ENCODE data around the gene BICDL2.

The BICDL2 gene

DNA sequence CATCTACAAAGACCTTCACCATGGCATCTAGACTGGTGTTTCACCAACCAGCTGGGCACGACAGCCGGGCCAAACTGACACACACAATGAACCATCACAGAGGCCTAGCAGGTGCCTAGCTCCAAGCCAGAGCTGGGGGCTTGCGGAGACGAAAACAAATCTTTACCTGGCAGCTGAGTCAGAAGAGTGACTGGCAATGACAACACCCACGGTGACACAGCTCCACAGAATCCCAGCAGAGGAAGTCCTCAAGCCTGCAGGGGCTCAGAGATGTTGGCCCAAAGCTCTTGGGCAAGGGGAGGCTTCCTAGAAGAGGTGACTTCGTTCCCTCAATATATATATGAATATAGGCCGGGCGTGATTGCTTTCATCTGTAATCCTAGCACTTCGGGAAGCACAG, 14.8 kb upstream of the BICDL2 start:
- in situ Hi-C loops (cut with MboI; ENCODE audit: low pct_unique_long_range_greater_than_20kb, low sequenced_read_pairs): no loop called here
- DNase-seq: no peak

DNA sequence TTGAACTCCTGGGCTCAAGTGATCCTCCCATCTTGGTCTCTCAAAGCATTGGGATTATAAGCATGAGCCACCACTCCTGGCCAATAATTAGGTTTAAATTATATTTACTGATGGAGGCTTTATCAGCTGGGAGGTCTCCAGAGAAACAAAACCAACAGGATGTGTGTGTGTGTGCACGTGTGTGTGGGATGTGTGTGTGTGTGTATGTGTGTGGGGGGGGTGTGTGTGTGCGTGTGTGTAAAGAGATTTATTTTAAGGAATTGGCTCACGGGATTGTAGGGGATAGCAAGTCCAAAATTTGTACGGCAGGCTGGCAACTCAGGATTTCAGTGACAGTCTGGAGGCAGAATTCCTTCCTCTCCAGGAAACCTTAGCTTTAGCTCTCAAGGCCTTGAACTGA, 14.3 kb upstream of the BICDL2 start:
- DNase-seq: no peak
- in situ Hi-C loops (cut with MboI; ENCODE audit: low pct_unique_long_range_greater_than_20kb, low sequenced_read_pairs): no loop called here

DNA sequence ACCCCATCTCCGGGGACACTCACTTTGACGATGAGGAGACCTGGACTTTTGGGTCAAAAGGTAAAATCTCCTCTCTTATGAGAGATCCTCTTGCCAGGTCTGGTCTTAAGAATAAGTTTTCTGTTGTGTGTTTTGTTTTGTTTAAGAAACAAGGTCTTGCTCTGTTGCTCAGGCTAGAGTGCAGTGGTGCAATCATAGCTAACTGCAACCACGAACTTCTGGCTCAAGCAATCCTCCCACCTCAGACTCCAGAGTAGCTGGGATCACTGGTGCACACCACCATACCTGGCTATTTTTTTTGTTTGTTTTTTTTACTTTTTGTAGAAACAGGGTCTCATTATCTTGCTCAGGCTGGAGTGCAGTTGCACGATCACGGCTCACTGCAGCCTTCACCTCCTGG, 13.7 kb upstream of the BICDL2 start:
- DNase-seq: peak; percentile 42
- in situ Hi-C loops (cut with MboI; ENCODE audit: low pct_unique_long_range_greater_than_20kb, low sequenced_read_pairs): no loop called here

DNA sequence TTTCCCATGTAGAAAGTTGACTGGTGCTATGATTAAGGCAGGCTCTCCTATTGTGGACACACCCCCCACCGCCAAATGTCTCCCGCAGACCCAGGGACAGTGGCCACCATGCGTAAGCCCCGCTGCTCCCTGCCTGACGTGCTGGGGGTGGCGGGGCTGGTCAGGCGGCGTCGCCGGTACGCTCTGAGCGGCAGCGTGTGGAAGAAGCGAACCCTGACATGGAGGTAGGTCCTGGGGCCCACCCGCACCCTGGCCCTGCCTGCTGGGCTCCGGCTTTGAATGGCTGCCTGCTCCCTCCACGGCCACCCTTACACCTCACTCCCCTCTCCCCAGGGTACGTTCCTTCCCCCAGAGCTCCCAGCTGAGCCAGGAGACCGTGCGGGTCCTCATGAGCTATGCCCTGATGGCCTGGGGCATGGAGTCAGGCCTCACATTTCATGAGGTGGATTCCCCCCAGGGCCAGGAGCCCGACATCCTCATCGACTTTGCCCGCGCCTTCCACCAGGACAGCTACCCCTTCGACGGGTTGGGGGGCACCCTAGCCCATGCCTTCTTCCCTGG, 13.3 kb upstream of the BICDL2 start:
- DNase-seq: peak; percentile 19
- in situ Hi-C loops (cut with MboI; ENCODE audit: low pct_unique_long_range_greater_than_20kb, low sequenced_read_pairs): no loop called here

DNA sequence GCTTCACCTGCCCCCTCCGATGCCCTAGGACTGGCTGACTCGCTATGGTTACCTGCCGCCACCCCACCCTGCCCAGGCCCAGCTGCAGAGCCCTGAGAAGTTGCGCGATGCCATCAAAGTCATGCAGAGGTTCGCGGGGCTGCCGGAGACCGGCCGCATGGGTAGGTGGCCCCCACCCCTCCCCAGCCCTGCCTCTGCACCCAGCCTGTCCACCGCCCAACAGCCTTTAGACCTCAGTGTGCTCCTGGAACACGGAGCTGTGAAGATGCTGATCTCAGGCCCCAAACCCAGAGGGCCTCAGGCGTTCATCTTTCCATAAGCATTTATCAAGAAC, 10.6 kb upstream of the BICDL2 start:
- DNase-seq: no peak
- in situ Hi-C loops (cut with MboI; ENCODE audit: low pct_unique_long_range_greater_than_20kb, low sequenced_read_pairs): no loop called here

DNA sequence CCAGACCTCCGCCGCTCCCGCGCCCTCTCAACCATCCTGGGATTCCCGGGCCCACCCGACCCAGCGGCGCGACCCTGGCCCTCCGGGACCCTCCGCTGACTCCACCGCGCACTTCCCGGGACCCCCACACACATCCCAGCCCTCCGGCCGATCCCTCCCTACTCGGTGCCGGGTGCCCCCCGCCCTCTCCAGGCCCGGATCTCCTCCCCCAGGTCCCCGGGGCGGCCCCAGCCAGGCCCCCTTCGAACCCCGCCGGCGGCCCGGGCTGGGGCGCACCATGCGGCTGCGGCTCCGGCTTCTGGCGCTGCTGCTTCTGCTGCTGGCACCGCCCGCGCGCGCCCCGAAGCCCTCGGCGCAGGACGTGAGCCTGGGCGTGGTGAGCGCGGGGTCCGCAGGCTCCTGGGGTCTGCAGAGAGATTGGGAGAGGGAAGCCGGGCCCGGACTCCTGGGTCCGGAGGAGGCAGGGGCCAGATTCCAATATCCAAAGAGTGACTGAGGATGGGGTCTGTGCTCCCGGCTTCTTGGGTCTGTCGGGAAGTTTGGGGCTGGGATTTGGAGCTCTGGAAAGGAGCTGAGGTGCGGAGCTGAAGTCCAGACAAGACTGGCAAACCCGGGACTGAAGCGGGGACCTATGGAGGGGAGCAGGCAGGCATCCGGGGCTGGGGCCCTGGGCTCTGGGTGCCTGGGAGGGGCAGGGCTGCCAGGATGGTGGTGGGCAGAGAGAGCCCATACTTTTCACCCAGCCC, 10.1 kb upstream of the BICDL2 start:
- in situ Hi-C loops (cut with MboI; ENCODE audit: low pct_unique_long_range_greater_than_20kb, low sequenced_read_pairs): no loop called here
- DNase-seq: no peak

DNA sequence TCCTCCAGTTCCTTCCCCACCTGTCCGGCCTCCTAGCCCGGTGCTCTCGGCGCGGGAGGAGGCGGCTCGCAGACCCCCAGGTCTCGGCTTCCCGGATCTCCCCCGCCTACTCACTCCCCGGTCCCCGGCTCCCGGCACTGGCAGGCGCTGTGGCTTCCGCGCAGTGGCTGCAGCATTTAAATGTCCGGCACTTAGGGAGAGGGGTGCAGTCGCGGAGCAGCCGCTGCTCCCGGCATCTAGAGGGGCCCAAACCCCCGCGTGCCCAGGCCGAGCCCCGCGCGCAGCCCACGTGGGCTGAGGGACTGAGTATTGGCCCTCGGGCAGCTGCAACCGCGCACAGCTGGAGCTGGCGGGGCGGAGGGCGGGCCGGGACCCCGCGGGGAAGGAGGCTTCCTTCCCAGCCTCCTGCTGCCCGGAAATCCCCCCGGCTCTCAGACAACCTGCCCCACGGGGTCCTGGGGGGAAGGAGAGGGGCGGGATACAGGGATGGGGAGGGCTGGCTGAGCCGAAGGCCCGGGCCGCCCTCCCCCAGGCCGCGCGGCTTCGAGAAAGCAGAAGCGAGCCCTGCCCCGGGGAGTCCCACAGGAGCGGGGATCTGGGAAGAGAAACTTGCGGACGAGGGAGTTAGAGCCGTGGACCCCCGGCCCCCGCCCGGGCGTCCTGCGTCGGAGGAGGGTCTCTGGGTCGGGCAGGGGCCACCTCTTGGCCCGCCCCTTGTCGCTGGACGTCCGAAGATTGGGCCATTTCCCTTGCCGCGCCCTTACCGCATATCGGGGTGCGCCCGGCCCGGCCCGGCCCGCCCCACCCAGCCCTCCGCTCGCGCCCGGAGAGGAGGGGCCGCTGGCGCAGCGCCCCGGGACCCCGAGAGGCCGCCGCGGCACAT, 9.3 kb upstream of the BICDL2 start, which contains the start of gene MMP25:
MMP25 (plus strand) TSS at position 804 of the 883 bp plus-strand sequence. CDS start 357 bp downstream, outside the sequence.
- in situ Hi-C loops (cut with MboI; ENCODE audit: low pct_unique_long_range_greater_than_20kb, low sequenced_read_pairs): no loop called here
- DNase-seq: peak; percentile 59

DNA sequence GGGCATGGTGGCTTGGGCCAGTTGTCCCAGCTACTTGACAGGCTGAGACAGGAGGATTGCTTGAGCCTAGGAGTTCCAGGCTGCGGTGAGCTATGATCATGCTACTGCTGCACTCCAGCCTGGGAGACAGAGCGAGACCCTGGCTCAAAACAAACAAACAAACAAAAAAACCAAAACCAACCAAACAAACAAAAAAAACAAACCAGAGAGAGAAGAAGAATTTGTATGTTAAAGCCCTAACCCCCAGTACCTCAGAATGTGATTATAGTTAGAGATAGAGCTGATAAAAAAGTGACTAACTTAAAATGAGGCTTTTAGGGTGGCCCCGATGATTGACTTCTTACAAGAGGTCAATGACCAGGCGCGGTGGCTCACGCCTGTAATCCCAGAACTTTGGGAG, 8.0 kb upstream of the BICDL2 start:
- DNase-seq: no peak
- in situ Hi-C loops (cut with MboI; ENCODE audit: low pct_unique_long_range_greater_than_20kb, low sequenced_read_pairs): no loop called here

DNA sequence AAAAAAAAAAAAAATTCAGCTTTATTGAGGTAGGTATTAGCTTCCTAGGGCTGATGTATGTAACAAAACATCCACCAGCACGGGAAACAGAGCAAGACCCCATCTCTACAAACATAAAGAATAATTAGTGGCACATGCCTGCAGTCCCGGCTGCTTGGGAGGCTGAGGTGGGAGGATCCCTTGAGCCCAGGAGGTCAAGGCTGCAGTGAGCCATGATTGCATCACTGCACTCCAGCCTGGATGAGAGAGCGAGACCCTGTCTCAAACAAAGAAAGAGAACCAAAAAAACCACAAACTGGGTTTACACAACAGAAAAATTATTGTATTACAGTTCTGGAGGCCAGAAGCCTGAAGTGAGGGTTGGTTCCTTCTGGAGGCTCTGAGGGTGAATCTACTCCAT, 5.6 kb upstream of the BICDL2 start:
- in situ Hi-C loops (cut with MboI; ENCODE audit: low pct_unique_long_range_greater_than_20kb, low sequenced_read_pairs): no loop called here
- DNase-seq: no peak

DNA sequence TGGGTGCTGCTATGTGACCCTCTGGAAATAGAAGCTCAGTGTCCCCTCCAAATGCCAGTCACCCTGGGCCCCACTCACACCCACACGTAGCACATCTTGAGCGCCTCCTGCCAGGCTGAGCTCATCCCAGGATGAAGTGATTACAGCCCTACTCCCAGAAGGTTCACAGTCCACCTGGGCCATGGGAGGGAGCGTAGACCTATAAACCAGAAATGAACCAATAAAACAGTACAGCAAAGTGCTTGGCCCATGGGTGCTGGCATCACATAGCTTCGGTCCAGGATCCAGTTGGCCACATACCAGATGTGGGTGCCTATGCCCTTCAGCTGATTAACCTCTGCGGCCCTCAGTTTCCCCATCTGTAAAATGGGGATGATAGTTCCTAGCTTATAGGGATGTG, 2.2 kb upstream of the BICDL2 start:
- in situ Hi-C loops (cut with MboI; ENCODE audit: low pct_unique_long_range_greater_than_20kb, low sequenced_read_pairs): no loop called here
- no peak for DNase-seq

DNA sequence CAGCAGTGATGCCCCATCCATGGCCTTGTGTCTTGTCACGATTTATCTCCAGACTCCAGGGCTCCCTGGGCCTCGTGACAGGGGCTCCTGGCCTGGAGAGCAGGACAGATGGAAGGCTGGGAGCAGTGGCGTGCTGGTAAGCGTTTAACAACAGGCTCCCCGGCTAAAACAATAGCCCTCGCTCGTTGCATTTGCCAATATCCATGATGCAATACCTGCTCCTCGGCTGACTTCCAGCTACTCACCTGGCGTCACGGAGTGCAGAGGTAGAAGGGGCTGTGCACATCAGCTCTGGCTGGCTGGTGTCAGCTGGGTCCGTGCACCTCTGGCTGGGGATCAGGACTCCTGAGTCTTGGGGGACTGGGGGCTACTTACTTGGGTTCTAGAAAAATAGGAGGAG, 1.5 kb upstream of the BICDL2 start:
- DNase-seq: no peak
- in situ Hi-C loops (cut with MboI; ENCODE audit: low pct_unique_long_range_greater_than_20kb, low sequenced_read_pairs): no loop called here

DNA sequence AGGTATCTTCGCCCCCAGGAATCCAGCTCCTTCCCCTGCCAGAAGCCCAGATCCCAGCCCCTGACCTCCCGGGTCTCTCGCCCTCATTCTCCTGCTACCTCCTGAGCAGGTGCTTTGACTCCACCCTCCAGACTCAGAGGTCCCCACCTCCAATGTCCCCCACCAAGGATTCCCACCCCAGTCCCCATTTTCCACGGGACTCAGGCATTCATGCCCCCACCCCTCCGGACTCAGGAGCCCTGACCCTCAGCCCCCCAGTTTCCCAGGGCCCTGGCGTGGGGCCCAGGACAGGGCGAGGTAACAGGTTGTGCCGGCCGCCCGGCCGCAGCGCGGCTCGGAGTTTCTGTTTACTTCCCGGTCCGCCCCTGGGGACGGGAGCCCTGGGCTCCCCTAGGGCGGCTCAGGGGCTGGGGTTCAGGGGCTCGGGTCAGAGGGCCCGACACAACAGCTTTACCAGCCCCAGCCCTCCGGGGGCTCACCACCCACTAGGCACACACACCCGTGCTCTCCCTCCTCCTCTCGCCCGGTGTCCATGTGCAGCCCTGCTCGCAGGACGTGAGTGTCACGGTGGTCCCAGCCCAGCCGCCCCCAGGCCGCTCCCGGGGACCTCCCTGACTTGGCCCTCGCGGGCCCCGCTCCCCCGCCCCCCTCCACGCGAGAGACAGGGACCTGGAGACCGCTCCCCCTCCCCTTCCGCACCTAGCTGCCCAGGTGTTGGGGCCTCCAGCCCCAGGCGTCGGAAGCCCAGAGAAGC, 595 bp downstream of the BICDL2 start:
- no peak for DNase-seq
- in situ Hi-C loops (cut with MboI; ENCODE audit: low pct_unique_long_range_greater_than_20kb, low sequenced_read_pairs): no loop called here

DNA sequence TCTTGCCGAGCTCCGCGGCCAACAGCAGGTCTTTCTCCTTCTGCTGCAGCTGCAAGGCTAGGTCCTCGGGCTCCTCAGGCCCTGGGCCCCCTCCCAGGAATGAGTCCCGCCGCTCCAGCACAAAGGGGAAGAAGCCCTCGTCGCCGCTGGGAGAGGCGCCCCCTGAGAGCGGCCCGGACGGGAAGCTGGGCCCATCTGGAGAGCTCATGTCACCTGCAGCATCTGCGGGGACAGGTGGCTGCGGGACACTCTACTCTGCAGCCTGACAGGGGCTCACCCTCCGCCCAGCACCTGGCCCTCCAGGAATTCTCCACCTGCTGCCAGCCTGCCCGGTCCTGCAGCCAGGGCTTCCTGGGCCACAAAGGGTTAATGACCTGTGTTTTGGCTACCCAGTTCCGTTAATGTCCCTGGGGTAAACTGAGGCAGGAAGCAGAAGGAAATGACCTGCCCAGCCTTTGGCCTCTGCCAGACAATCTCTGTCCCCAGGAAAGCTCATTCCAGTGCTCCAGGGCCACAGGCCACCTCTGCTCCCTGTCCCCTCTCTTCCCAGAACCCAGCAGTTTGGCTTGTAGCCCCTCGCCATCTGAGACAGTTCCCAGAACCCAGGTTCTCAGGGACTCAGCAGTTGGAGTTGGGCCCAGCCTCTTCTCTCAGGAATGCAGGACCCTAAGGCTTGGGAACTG, 1.3 kb downstream of the BICDL2 start:
- DNase-seq: no peak
- in situ Hi-C loops (cut with MboI; ENCODE audit: low pct_unique_long_range_greater_than_20kb, low sequenced_read_pairs): no loop called here

DNA sequence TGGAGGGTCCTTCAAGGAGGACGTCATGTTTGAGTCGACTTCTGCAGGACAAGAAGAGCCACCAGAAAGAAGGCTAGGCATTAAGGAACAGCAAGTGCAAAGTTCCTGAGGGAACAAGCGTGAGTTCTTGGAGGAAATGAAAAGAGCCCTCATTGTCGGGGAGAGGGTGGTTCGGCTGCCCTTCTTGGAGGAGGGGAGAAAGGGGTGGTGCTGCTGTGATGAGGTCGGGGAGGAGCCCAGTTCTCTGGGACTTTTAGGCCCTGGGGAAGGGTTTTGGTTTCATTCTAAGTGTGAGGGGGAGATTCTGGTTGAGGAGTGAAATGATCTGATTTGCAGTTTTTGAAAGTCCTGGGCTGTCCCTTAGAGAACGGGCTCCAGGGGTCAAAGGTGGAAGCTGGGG, 4.1 kb downstream of the BICDL2 start:
- in situ Hi-C loops (cut with MboI; ENCODE audit: low pct_unique_long_range_greater_than_20kb, low sequenced_read_pairs): no loop called here
- DNase-seq: no peak

DNA sequence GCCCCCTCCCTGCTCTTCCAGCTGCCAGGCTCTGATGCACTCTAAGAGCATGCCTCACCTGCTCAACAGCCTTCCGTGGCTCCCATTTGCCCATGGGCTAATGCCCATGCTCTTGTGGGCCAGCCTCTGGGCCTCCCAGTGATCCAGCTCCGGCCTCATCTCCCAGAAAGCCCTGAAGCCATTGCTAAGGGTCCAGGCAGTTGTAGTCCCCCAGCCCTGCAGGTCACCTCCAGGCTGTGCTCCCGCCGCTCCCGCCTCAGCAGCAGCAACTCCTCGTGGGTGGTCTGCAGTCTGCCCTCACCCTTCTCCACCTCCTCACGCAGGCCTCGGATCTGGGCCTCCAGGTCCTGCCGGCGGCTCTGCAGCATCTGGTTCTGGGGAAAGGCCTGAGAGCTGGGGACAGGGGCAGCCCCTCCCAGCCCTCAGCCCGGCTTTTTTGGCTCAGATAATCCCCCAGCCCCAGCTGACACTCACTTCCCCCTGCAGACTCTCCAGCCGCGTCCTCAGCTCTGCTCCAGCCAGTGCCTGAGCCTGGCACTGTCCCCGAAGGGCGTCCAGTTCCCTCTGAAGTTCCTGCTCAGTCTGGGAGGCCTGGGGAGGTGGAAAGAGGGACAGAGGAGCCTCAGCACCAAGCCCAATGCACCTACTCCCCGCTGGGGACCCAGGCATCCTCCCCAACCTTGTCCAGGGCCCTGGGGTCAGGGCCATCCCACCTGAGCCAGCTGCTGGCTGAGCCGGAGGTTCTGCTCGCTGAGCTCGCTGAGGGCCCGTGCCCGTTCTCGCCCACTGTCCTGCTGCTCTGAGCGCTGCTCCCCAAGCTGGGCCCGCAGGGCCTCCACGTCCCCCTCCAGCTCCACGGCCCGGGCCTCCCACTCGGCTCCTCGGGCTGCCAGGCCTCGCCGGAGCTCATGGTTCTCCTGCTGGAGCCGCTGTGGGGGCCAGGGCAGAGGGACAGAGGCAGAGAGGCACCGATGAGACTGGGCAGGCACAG, 6.2 kb downstream of the BICDL2 start:
- in situ Hi-C loops (cut with MboI; ENCODE audit: low pct_unique_long_range_greater_than_20kb, low sequenced_read_pairs): no loop called here
- DNase-seq: no peak

DNA sequence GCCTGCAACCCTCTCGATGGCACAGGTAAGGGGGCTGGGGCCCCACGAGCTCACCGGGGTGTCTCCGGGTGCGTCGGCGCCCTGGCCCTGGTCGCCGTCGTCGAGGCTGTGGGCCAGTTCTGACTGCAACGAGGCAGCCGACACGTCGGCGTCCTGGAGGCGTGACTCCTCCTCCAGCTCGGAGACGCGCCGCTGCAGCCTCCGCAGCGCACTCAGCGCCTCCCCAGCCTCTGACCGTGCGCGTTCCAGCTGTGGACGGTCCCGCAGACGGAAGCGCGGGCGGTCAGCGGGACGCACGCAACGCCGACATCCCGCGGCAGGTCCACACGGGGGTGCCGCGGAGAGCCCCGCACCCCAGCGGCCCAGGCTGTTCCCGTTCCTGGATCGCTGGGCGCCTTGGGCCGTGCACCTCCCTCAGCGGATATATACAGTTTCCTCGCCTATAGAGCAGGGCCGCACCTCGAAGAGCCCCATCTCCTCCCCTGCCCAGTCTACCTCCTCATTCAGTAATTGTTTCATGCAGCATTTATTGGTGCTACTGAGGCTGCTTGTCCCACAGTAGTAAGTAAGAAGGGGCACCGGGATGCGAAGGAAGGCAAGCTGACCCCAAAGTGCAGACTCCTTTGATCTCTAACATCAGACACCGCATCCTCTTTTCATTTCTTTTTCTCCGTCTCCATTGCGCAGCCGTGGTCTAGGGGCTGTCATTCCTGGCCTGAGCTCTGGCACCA, 7.1 kb downstream of the BICDL2 start:
- peak; percentile 34 for DNase-seq
- in situ Hi-C loops (cut with MboI; ENCODE audit: low pct_unique_long_range_greater_than_20kb, low sequenced_read_pairs): no loop called here

DNA sequence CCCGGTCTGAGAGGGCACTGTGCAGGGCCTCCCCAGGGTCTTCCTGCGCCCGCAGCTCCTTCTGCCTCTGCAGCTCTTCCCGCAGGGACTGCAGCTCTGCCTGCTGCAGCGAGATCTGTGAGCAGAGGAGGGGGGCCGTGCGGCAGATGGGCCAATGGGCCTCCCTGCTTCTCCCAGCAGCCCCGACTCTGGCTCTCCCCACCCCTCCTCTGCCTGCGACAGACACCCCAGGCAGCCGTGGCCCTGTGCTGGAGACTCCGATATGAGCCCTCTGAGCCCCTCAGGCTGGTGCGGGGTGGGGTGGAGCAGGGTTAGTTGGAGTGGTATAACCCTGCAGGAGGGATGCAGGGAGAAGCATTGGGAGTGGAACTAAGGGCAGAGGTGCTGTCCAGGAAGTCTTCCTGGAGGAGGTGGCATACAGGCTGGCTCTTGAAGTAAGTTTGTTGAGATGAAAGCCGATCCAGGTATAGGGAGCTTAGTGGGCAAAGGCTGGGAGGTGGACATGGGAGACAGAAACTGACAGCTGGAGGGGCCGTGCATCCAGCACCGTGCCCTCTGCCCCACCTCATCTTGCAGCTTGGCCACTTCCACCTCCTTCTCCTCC, 7.9 kb downstream of the BICDL2 start:
- DNase-seq: no peak
- in situ Hi-C loops (cut with MboI; ENCODE audit: low pct_unique_long_range_greater_than_20kb, low sequenced_read_pairs): no loop called here

All from KBM-7 (cell line).